GM23338 (cell line): ENCODE measurements around the gene KCNK4.

Experiments
- EZH2 ChIP-seq: fragments of 200-600 bp; sonication (generic); IDR thresholded peaks from one replicate; pipeline ENCODE4 v1.8.0; 2017; ENCODE audit warnings: antibody characterized with exemption, mild to moderate bottlenecking, low read depth; ENCODE audit not compliant: unreplicated experiment
- TF ChIP-seq, protein P1 (sequence below), 2 experiments: fragments of 200-600 bp in 1 of 2; sonication (generic) in 1 of 2; conservative IDR thresholded peaks; 2 replicates each; pipeline versions ENCODE4 v1.5.1 to v1.6.1; 2016 to 2017; ENCODE audit warnings: antibody characterized with exemption in 2 of 2, low read depth in 2 of 2, mild to moderate bottlenecking in 2 of 2, moderate library complexity in 1 of 2

DNA sequence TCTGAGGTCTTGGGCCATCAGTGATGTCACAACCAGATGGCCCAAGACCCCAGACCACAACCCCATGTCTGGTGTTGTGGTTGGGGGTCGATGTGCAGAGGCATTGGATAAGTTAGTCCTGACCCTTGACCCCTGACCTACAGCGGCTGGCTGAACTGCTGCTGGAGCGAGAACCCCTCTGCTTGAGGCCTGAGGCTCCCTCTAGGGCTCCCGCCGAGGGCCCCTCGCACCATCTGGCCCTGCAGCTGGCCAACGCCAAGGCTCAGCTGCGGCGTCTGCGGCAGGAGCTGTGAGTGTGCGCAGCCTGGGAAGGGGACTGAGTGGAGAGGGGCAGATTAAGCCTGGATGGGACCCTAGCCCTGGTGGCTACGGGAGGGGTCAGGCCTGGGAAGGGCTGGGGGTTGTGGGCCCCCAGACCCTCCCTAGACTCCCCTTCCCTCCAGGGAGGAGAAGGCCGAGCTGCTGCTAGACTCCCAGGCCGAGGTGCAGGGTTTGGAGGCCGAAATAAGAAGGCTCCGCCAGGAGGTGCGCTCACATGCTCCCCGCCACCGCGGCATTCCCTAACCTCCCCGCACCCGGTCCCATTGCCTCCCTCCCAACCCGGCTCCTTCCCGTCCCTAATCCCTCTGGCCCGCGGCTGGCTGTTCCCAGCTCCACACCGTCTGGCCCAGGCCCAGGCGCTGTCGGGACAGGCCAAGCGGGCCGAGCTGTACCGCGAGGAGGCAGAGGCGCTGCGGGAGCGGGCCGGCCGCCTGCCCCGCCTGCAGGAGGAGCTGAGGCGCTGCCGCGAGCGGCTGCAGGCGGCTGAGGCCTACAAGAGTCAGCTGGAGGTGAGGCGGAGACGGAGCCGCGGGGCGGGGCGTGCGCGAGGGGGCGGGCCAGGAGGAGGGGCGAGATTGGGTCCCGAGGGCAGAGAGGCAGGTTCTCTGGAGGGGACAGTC is 51.0 kb downstream of the KCNK4 start:
- TF ChIP-seq EZH2: no peak
- TF ChIP-seq, protein P1, sequence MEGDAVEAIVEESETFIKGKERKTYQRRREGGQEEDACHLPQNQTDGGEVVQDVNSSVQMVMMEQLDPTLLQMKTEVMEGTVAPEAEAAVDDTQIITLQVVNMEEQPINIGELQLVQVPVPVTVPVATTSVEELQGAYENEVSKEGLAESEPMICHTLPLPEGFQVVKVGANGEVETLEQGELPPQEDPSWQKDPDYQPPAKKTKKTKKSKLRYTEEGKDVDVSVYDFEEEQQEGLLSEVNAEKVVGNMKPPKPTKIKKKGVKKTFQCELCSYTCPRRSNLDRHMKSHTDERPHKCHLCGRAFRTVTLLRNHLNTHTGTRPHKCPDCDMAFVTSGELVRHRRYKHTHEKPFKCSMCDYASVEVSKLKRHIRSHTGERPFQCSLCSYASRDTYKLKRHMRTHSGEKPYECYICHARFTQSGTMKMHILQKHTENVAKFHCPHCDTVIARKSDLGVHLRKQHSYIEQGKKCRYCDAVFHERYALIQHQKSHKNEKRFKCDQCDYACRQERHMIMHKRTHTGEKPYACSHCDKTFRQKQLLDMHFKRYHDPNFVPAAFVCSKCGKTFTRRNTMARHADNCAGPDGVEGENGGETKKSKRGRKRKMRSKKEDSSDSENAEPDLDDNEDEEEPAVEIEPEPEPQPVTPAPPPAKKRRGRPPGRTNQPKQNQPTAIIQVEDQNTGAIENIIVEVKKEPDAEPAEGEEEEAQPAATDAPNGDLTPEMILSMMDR (conservative IDR thresholded peaks at IDR 0.05; ENCODE audit: low read depth in 2 of 2): peak in 1 of 2 experiments; percentile 55; a peak in 3 of 4 replicates
